K562 (cell line): ENCODE results near the gene AGAP1. TPM values are rescaled to one million over a fixed set of nuclear protein-coding genes. Genes with fewer than 3 reads are reported as not detected.

Experiments used
- ARHGAP35 ChIP-seq: fragments of 450-650 bp; IDR thresholded peaks from 2 replicates; pipeline ENCODE4 v1.6.1; 2018; ENCODE audit not compliant: partially characterized antibody
- ARNT ChIP-seq, 2 experiments: fragments of 450-650 bp; IDR thresholded peaks; 2 replicates each; pipeline ENCODE4 v1.6.1; 2016; ENCODE audit warnings: mild to moderate bottlenecking in 1 of 2
- CCAR2 ChIP-seq: fragments of 200-400 bp; formaldehyde crosslinking; IDR thresholded peaks from 2 replicates; pipeline ENCODE4 v1.6.1; 2017; ENCODE audit warnings: mild to moderate bottlenecking, low read depth, low read length
- COPS2 ChIP-seq: fragments of 450-650 bp; conservative IDR thresholded peaks from 2 replicates; pipeline ENCODE4 v1.6.1; 2016; ENCODE audit warnings: mild to moderate bottlenecking, moderate library complexity
- CTBP1 ChIP-seq: fragments of 450-650 bp; IDR thresholded peaks from 2 replicates; pipeline ENCODE4 v1.6.1; 2016; ENCODE audit warnings: borderline replicate concordance
- FOSL1 ChIP-seq: fragments of 200-800 bp; sonication (Bioruptor generic); conservative IDR thresholded peaks from 2 replicates; pipeline ENCODE4 v1.6.1; 2016; ENCODE audit warnings: missing genetic modification characterization, missing compliant biosample characterization
- FOXK2 ChIP-seq, 2 experiments: fragments of 450-650 bp; IDR thresholded peaks in 1 of 2; conservative IDR thresholded peaks in 1 of 2; 2 replicates each; pipeline ENCODE4 v1.6.1; 2016; ENCODE audit warnings: low read depth in 2 of 2, mild to moderate bottlenecking in 1 of 2
- GABPB1 ChIP-seq: sonication (generic); formaldehyde crosslinking; IDR thresholded peaks from 2 replicates; pipeline ENCODE4 v1.8.0; 2022; ENCODE audit warnings: mild to moderate bottlenecking, missing genetic modification reagents
- JUN ChIP-seq, 2 experiments: sonication (generic) in 1 of 2; formaldehyde crosslinking in 1 of 2; IDR thresholded peaks; 2 replicates each; pipeline versions ENCODE4 v1.6.1 to v1.8.0; 2012 to 2022; ENCODE audit warnings: borderline replicate concordance in 2 of 2, mild to moderate bottlenecking in 2 of 2, improper control_type of control experiment in 1 of 2, low read depth in 1 of 2, low read length in 1 of 2, missing genetic modification reagents in 1 of 2
- MED1 ChIP-seq: sonication (generic); formaldehyde crosslinking; IDR thresholded peaks from 2 replicates; pipeline ENCODE4 v1.8.1; 2023; ENCODE audit warnings: missing genetic modification reagents, borderline replicate concordance
- SIX5 ChIP-seq, 2 experiments: IDR thresholded peaks; 2 replicates each; pipeline ENCODE4 v1.6.1; 2011; ENCODE audit warnings: low read length in 2 of 2, borderline replicate concordance in 1 of 2, low read depth in 1 of 2, mild to moderate bottlenecking in 1 of 2, moderate library complexity in 1 of 2; ENCODE audit not compliant: insufficient read depth in 1 of 2
- SMAD3 ChIP-seq: fragments of 450-650 bp; formaldehyde crosslinking; conservative IDR thresholded peaks from 2 replicates; pipeline ENCODE4 v1.4.0; 2020; ENCODE audit warnings: mild to moderate bottlenecking
- SNRNP70 ChIP-seq: fragments of 200-400 bp; formaldehyde crosslinking; optimal IDR thresholded peaks from 2 replicates; pipeline ENCODE3; 2017; ENCODE audit warnings: low read depth, low read length
- STAG1 ChIP-seq: sonication (generic); formaldehyde crosslinking; IDR thresholded peaks from 2 replicates; pipeline ENCODE4 v1.5.0; 2020; ENCODE audit warnings: missing genetic modification reagents, borderline replicate concordance
- TAF9B ChIP-seq: fragments of 450-650 bp; IDR thresholded peaks from 2 replicates; pipeline ENCODE4 v1.6.1; 2018; ENCODE audit warnings: mild to moderate bottlenecking; ENCODE audit not compliant: partially characterized antibody
- TAL1 ChIP-seq: fragments of 450-650 bp; IDR thresholded peaks from 2 replicates; pipeline ENCODE4 v1.6.1; 2016; ENCODE audit warnings: mild to moderate bottlenecking
- TCF3 ChIP-seq: sonication (generic); formaldehyde crosslinking; IDR thresholded peaks from 2 replicates; pipeline ENCODE4 v1.4.0; 2020; ENCODE audit warnings: mild to moderate bottlenecking, missing genetic modification reagents
- TCF7L2 ChIP-seq: fragments of 150-350 bp; IDR thresholded peaks from 2 replicates; pipeline ENCODE4 v1.6.1; 2016; ENCODE audit warnings: low read depth, mild to moderate bottlenecking, low read length, moderate library complexity
- polyA plus RNA-seq, 8 experiments: library from polyadenylated mRNA; depleted of rRNA in 4 of 8; stranded (reverse) in 5 of 8; unstranded in 3 of 8; fragments of >200 nt; fragmentation: Nextera tagmentation in 2 of 8; fragmentation: Illumina TruSeq in 1 of 8; extraction: Ambion mirVana in 2 of 8; extraction: Trizol in 1 of 8; gene quantifications; 2 replicates each; pipeline versions ENCODE4 v1.2.1 to v1.2.3, GENCODE V29; 2011 to 2014; ENCODE audit warnings: inconsistent platforms in 1 of 8, missing spikeins in 1 of 8
- total RNA-seq, 7 experiments: library from RNA; depleted of rRNA in 6 of 7; stranded (reverse); fragments of >200 nt in 6 of 7; fragmentation: Illumina TruSeq in 2 of 7; extraction: Trizol in 2 of 7; gene quantifications; 2 replicates each; pipeline versions ENCODE4 v1.2.1 to v1.2.3, GENCODE V29; 2011 to 2021; ENCODE audit warnings: low replicate concordance in 1 of 7
- TF ChIP-seq, protein P1 (sequence below): fragments of 450-650 bp; IDR thresholded peaks from 2 replicates; pipeline ENCODE4 v1.6.1; 2016
- TF ChIP-seq, protein P2 (sequence below), 2 experiments: fragments of 150-350 bp in 1 of 2; IDR thresholded peaks; 2 replicates each; pipeline ENCODE4 v1.6.1; 2012 to 2016; ENCODE audit warnings: low read depth in 2 of 2, low read length in 2 of 2, mild to moderate bottlenecking in 1 of 2, moderate library complexity in 1 of 2
- TF ChIP-seq, protein P3 (sequence below): fragments of 250-450 bp; sonication (Bioruptor Pico); IDR thresholded peaks from 2 replicates; pipeline ENCODE4 v1.6.1; 2021; ENCODE audit warnings: mild to moderate bottlenecking
- TF ChIP-seq, protein P4 (sequence below): sonication (generic); formaldehyde crosslinking; IDR thresholded peaks from 2 replicates; pipeline ENCODE4 v1.8.0; 2022; ENCODE audit warnings: mild to moderate bottlenecking, missing genetic modification reagents

The AGAP1 gene
- total and polyA plus RNA-seq, 9 of the 15 experiments (the other 6 are each of a cell fraction or from before 2014, with no cell fraction given) = 1.3 to 24.0 (median 10.6) TPM

DNA sequence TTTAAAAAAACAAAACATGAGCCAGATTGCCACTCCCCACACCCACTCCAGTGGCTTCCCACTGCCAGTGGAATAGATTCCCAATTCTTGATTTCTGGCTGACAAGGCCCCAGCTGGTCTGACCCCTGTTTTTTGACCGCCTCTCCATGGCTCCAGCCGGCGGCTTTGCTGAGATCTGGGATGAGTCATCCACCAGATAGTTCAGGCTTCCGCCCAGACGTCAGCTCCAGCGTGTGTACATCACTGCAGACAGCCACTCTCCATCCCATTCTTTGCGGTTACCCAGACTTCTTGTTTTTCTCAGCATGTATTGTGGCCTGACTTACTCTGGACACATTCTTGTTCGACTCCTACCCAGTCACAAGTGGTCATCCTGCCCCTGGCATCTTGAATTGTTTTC lies 446.5 kb downstream of the AGAP1 start (continued):
- TF ChIP-seq, protein P1, sequence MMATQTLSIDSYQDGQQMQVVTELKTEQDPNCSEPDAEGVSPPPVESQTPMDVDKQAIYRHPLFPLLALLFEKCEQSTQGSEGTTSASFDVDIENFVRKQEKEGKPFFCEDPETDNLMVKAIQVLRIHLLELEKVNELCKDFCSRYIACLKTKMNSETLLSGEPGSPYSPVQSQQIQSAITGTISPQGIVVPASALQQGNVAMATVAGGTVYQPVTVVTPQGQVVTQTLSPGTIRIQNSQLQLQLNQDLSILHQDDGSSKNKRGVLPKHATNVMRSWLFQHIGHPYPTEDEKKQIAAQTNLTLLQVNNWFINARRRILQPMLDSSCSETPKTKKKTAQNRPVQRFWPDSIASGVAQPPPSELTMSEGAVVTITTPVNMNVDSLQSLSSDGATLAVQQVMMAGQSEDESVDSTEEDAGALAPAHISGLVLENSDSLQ = peak; percentile 54
- TF ChIP-seq FOXK2 (conservative IDR thresholded peaks at IDR 0.05 in 1 of 2, IDR thresholded peaks at IDR 0.05 in 1 of 2; ENCODE audit: low read depth in 2 of 2) (0 out of 4 replicates have a peak, but pooled peaks have one; percentile 35 to 48), TCF3 (CRISPR knock-in tag) (peak; percentile 44), JUN (IDR thresholded peaks at IDR 0.05; ENCODE audit: borderline replicate concordance, low read depth, low read length) (peak; percentile 74), JUN (CRISPR knock-in tag; IDR thresholded peaks at IDR 0.05; ENCODE audit: borderline replicate concordance) (no peak), ARHGAP35 (no peak), SIX5 (IDR thresholded peaks at IDR 0.05; ENCODE audit: borderline replicate concordance in 1 of 2, insufficient read depth in 1 of 2, low read depth in 1 of 2, low read length in 2 of 2) (no peak), GABPB1 (CRISPR knock-in tag) (peak; percentile 14; the same call in 1 of the 2 replicates), SNRNP70 (no peak), CCAR2 (no peak), TAF9B (no peak), CTBP1 (peak; percentile 49; the same call in 1 of the 2 replicates), STAG1 (CRISPR knock-in tag) (no peak), TAL1 (no peak), COPS2 (no peak), ARNT (IDR thresholded peaks at IDR 0.05) (no peak), TCF7L2 (no peak), MED1 (CRISPR knock-in tag) (no peak), SMAD3 (CRISPR knock-in tag) (no peak), FOSL1 (tag) (peak; percentile 91)
- TF ChIP-seq, protein P2, sequence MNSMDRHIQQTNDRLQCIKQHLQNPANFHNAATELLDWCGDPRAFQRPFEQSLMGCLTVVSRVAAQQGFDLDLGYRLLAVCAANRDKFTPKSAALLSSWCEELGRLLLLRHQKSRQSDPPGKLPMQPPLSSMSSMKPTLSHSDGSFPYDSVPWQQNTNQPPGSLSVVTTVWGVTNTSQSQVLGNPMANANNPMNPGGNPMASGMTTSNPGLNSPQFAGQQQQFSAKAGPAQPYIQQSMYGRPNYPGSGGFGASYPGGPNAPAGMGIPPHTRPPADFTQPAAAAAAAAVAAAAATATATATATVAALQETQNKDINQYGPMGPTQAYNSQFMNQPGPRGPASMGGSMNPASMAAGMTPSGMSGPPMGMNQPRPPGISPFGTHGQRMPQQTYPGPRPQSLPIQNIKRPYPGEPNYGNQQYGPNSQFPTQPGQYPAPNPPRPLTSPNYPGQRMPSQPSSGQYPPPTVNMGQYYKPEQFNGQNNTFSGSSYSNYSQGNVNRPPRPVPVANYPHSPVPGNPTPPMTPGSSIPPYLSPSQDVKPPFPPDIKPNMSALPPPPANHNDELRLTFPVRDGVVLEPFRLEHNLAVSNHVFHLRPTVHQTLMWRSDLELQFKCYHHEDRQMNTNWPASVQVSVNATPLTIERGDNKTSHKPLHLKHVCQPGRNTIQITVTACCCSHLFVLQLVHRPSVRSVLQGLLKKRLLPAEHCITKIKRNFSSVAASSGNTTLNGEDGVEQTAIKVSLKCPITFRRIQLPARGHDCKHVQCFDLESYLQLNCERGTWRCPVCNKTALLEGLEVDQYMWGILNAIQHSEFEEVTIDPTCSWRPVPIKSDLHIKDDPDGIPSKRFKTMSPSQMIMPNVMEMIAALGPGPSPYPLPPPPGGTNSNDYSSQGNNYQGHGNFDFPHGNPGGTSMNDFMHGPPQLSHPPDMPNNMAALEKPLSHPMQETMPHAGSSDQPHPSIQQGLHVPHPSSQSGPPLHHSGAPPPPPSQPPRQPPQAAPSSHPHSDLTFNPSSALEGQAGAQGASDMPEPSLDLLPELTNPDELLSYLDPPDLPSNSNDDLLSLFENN (IDR thresholded peaks at IDR 0.05; ENCODE audit: low read depth in 2 of 2, low read length in 2 of 2) = no peak
- TF ChIP-seq, protein P3, sequence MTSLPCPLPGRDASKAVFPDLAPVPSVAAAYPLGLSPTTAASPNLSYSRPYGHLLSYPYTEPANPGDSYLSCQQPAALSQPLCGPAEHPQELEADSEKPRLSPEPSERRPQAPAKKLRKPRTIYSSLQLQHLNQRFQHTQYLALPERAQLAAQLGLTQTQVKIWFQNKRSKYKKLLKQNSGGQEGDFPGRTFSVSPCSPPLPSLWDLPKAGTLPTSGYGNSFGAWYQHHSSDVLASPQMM (CRISPR knock-in tag) = no peak
- TF ChIP-seq, protein P4, sequence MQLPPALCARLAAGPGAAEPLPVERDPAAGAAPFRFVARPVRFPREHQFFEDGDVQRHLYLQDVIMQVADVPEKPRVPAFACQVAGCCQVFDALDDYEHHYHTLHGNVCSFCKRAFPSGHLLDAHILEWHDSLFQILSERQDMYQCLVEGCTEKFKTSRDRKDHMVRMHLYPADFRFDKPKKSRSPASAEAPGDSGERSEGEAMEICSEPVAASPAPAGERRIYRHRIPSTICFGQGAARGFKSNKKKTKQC (CRISPR knock-in tag) = no peak
